ENCODE measurements around the gene ABHD8.

The ABHD8 gene

DNA sequence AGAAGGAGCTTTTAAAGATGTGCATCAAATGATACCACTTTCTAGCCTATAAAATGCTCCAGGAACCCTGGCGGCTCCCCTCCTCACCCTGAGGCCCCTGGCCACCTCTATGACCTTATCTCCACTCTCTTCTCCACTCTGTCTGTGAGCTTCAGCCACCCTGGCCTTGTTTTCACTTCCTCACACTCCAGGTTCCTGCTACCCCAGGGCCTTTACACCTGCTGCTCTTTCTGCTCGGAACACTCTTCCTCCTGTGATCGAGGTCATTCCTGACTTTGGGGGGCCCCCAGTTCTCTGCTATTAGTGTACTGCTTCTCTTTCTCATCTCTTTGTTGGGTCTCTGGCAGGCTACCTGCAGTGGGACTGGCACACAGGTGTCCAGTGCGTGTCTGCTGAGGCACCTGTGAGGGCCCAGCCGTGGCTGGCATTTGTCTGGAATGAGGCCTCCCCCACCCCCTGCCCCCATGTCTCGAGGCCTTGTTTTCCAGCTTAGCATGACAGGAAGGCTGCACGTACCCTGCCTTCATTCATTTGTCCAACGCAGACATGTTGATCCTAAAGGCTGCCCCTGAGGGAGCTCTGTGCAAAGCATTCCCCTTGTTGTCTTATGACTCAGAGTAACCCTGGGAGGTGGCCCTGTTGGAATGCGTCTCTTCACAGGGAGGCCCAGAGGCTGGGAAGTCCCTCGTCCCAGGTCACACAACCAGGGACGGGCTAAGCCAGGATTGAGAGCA, 8.4 kb upstream of the ABHD8 start:
- TF ChIP-seq, protein P1, sequence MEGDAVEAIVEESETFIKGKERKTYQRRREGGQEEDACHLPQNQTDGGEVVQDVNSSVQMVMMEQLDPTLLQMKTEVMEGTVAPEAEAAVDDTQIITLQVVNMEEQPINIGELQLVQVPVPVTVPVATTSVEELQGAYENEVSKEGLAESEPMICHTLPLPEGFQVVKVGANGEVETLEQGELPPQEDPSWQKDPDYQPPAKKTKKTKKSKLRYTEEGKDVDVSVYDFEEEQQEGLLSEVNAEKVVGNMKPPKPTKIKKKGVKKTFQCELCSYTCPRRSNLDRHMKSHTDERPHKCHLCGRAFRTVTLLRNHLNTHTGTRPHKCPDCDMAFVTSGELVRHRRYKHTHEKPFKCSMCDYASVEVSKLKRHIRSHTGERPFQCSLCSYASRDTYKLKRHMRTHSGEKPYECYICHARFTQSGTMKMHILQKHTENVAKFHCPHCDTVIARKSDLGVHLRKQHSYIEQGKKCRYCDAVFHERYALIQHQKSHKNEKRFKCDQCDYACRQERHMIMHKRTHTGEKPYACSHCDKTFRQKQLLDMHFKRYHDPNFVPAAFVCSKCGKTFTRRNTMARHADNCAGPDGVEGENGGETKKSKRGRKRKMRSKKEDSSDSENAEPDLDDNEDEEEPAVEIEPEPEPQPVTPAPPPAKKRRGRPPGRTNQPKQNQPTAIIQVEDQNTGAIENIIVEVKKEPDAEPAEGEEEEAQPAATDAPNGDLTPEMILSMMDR (IDR thresholded peaks at IDR 0.05; ENCODE audit: low read depth, low read length): no peak
- DNase-seq (ENCODE audit: low read depth in 2 of 2): peak in 1 of 2 donors; percentile 91
- H3K4me3 ChIP-seq (replicated peaks in 1 of 2; ENCODE audit: low read depth in 2 of 2, low read length in 2 of 2): peak overlapping the region in 1 of 2 donors; percentile 8

DNA sequence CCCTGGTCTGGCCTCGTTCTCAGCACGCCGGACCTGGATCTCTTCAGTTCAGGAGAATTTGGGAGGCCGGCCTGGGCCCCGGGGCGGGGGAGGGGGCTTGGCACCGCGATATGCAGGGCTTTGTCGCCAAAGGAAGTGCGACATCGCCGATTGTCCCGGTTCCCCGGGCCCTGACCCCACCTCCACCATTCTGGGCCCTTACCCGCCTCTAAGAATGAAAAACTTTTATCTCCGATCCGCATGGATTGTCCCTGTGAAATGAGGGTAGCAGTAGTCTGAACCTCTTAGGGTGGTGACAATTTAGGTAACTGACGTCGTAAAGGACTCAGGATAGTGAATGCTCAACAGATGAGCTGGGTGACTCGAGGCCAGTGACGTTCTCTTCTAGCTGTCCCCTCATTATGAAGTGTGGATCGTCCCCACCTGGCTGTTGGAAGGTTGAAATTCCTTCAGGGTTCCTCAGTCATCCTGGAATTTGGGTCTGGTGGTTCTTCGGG, 6.8 kb upstream of the ABHD8 start:
- TF ChIP-seq, protein P1 (IDR thresholded peaks at IDR 0.05; ENCODE audit: low read depth, low read length): no peak
- peak overlapping the region; percentile 95 to 97 for H3K4me3 ChIP-seq (replicated peaks in 1 of 2; ENCODE audit: low read depth in 2 of 2, low read length in 2 of 2)
- no peak for DNase-seq (ENCODE audit: low read depth in 2 of 2)

DNA sequence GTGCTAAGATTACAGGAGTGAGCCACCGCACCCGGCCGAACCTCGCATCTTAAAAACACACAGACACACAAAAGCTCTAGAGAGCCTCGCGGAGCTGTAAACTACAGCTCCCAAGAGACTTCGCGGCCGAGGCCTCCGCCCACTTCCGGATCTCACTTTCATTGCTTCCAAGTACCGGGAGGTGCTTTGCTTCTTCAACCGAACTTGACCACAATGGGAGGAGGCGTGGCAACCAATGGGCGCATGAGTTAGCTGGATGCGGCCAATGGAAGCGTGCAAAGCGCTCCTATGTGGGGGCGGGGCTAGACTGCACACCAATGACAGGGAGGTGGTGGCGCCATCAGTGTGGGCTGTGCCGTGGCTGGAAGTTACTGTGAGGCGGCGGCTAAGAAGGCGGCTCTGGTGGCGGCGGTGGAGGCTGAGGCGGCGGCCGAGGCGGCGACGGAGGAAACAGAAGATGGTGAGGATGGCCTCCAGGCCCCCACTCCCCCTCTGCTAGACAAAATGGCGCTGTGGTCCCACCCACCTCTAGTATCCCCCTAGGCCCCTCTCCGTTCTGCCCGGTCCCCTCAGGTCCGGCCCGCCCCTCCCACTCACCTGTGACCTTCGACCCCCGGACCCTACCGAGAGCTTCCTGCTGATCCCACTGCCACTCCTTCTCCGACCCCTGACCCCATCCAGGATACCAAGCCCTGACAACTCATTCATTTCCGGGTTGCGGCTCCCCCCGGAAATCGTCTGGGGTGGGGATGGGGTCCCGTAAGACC, 6.2 kb upstream of the ABHD8 start, which contains the start of gene DDA1:
DDA1 (plus strand) TSS at position 366 of the 767 bp plus-strand sequence; CDS start at position 458, 92 bp downstream.
- peak within 1 kb of the TSS; percentile 95 to 97 for H3K4me3 ChIP-seq (replicated peaks in 1 of 2; ENCODE audit: low read depth in 2 of 2, low read length in 2 of 2)
- TF ChIP-seq, protein P1 (IDR thresholded peaks at IDR 0.05; ENCODE audit: low read depth, low read length): no peak
- DNase-seq (ENCODE audit: low read depth in 2 of 2): peak; percentile 100

DNA sequence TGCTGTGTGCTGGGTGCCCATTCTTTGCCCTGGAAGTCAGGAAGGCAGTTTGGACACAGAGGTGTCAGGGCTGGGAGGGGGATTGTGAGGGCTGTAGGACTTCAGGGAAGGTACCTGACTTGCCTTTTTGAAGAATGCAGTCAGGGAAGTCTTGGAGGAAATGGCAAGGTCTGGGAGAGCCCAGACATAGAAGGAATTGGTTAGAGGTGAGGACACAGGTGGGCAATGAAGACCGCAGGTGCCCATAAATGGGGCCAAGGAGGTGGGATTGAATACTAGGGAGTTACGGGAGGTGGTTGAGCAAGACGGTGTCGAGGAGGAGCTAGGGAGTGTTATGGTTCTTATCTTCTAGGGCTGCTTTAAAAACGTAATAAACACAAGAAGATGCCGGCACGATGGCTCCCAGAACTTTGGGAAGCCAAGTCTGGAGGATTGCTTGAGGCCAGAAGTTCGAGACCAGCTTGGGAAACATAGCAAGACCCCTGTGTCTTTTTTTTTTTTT, 4.7 kb upstream of the ABHD8 start:
- TF ChIP-seq, protein P1 (IDR thresholded peaks at IDR 0.05; ENCODE audit: low read depth, low read length): no peak
- no peak overlapping the region for H3K4me3 ChIP-seq (replicated peaks in 1 of 2; ENCODE audit: low read depth in 2 of 2, low read length in 2 of 2)
- no peak for DNase-seq (ENCODE audit: low read depth in 2 of 2)

GRCh38 chr19:17306285-17306714, 3.1 kb upstream of the ABHD8 start:
- TF ChIP-seq, protein P1 (IDR thresholded peaks at IDR 0.05; ENCODE audit: low read depth, low read length): no peak
- peak overlapping the region; percentile 77 to 81 for H3K4me3 ChIP-seq (replicated peaks in 1 of 2; ENCODE audit: low read depth in 2 of 2, low read length in 2 of 2)
- no peak for DNase-seq (ENCODE audit: low read depth in 2 of 2)

DNA sequence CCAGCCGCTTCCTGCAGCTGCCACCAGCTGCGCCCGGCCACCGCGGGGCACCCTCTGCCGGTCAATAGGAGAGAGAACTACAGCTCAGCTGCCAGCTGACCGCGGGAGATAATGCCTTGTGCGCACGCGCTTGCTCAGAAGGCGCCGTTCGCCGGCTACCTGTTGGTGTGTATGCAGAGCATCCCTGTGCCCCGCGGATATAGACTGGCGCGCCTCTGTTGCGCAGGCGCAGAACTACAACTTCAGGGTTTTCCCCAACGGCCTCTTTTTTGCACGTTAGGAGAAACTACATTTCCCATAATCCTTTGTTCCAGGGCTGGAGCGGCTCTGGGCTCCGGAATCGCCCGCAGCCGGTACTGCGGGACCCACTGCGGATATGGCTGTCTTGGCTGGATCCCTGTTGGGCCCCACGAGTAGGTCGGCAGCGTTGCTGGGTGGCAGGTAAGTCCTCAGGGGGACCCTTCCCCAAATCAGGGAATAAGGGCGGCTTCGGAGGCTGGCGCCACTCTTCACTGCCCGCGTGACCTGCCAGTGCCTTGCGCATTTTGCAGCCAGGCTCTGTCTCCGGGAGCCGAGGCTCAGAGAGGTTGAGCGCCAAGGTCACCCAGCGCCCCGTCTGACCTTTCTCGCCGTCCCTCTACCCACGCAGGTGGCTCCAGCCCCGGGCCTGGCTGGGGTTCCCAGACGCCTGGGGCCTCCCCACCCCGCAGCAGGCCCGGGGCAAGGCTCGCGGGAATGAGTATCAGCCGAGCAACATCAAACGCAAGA, 2.5 kb upstream of the ABHD8 start, which contains the start of gene MRPL34:
MRPL34 (plus strand) TSS at position 356 of the 768 bp plus-strand sequence; CDS start at position 377, 21 bp downstream.
- peak within 1 kb of the TSS; percentile 77 to 81 for H3K4me3 ChIP-seq (replicated peaks in 1 of 2; ENCODE audit: low read depth in 2 of 2, low read length in 2 of 2)
- DNase-seq (ENCODE audit: low read depth in 2 of 2): peak; percentile 99
- TF ChIP-seq, protein P1 (IDR thresholded peaks at IDR 0.05; ENCODE audit: low read depth, low read length): peak; percentile 81
